Measurements from ENCODE around the gene CGRRF1. TPM values are rescaled to one million over a fixed set of nuclear protein-coding genes. Genes with fewer than 3 reads are reported as not detected.

Gene CGRRF1
- total RNA-seq, 2 experiments from 2014 or later = 9.6 to 10.0 TPM

DNA sequence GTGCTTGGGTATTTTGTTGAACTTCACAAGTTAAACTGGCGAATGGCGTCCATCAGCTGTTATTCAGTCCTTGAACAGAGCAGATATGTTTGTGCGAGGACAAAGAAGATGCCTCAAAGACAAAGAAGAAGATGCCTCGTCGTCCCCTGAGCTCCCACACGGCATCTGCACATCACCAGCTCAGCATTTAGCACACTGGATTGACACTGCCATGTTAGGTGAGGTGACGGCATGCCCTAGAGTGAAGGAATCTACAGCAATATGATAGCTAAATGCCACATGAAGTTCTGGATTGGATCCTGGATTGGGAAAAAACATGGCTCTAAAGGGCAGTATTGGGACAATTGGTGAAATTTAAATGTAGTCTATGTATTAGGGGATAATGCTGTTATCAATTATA, 72.6 kb downstream of the CGRRF1 start:
- Mint-ChIP-seq H3K27ac (no peak overlapping the region), H3K9me3 (no peaks in the 10 kb centered on the region), H3K27me3 (peaks cover 2% of the 10 kb centered on the region), H3K4me3 (no peak overlapping the region), H3K4me1 (ENCODE audit: low read depth) (no peaks in the 10 kb centered on the region), H3K36me3 (ENCODE audit: low read depth) (no peaks in the 10 kb centered on the region)
- CTCF ChIA-PET = interaction anchor here (0.9 to 1.6 kb wide), 7 partner anchors 7 to 192 kb away, joined by 3 to 5 read pairs (median 3); no protein-coding TSS in a partner anchor
- ATAC-seq = no peak
- TF ChIP-seq, protein P1, sequence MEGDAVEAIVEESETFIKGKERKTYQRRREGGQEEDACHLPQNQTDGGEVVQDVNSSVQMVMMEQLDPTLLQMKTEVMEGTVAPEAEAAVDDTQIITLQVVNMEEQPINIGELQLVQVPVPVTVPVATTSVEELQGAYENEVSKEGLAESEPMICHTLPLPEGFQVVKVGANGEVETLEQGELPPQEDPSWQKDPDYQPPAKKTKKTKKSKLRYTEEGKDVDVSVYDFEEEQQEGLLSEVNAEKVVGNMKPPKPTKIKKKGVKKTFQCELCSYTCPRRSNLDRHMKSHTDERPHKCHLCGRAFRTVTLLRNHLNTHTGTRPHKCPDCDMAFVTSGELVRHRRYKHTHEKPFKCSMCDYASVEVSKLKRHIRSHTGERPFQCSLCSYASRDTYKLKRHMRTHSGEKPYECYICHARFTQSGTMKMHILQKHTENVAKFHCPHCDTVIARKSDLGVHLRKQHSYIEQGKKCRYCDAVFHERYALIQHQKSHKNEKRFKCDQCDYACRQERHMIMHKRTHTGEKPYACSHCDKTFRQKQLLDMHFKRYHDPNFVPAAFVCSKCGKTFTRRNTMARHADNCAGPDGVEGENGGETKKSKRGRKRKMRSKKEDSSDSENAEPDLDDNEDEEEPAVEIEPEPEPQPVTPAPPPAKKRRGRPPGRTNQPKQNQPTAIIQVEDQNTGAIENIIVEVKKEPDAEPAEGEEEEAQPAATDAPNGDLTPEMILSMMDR (IDR thresholded peaks at IDR 0.05) = no peak
- no peak for DNase-seq
- POLR2A ChIA-PET = interaction anchor here (1.7 kb wide), 1 partner anchor 15 kb away, joined by 5 read pairs; the partner anchor contains the start of gene SAMD4A
- intact Hi-C loops (cut with micrococcal nuclease) = no loop called here

DNA sequence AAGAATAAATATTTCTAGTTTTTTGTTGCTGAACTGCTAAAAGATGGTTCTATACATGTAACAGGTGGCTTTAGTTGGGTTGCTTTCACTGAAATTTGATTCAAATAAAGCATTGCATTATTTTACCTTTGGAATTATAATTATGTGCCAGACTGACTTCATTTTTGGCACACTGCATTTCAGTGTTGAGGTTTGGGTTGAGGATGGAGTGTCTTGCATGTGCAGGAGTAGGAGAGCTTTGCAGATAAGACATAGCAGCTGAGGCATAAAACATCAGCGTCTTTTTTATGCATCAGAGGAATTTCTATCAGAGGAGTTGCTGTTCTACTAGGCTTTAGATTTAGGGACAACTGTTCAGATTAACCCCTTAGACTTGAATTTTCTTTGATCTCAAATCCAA, 74.4 kb downstream of the CGRRF1 start:
- ChIA-PET POLR2A (no interaction called here), CTCF (no interaction called here)
- ATAC-seq = no peak
- Mint-ChIP-seq H3K4me1 (ENCODE audit: low read depth) (no peaks in the 10 kb centered on the region), H3K27ac (no peak overlapping the region), H3K27me3 (peaks cover 2% of the 10 kb centered on the region), H3K36me3 (ENCODE audit: low read depth) (no peaks in the 10 kb centered on the region), H3K4me3 (no peak overlapping the region), H3K9me3 (no peaks in the 10 kb centered on the region)
- intact Hi-C loops (cut with micrococcal nuclease) = no loop called here
- DNase-seq = no peak
- TF ChIP-seq, protein P1 (IDR thresholded peaks at IDR 0.05) = no peak

DNA sequence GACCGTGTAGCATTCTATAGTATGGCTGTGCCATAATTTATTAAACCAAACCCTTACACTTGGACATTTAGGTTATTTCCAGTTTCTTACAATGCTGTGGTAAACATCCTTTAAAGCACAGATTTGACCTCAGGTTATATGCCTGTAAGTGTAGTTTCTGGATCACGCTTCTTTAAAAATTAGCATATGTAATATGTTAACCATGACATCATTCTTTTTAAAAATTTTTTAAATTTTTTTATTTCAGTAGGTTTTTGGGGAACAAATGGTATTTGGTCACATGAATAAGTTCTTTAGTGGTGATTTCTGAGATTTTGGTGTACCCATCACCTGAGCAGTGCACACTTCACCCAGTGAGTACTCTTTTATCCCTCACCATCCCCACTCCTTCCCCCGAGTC, 75.5 kb downstream of the CGRRF1 start:
- ChIA-PET CTCF (no interaction called here), POLR2A (no interaction called here)
- no peaks in the 10 kb centered on the region for H3K9me3 Mint-ChIP-seq
- ATAC-seq (no peak), DNase-seq (no peak)
- TF ChIP-seq, protein P1 (IDR thresholded peaks at IDR 0.05) = no peak
- peaks cover 2% of the 10 kb centered on the region for H3K27me3 Mint-ChIP-seq
- no peaks in the 10 kb centered on the region for H3K4me1 Mint-ChIP-seq (ENCODE audit: low read depth)
- no peak overlapping the region for H3K4me3 Mint-ChIP-seq
- no peaks in the 10 kb centered on the region for H3K36me3 Mint-ChIP-seq (ENCODE audit: low read depth)
- intact Hi-C loops (cut with micrococcal nuclease) = no loop called here
- H3K27ac Mint-ChIP-seq = no peak overlapping the region

Other genes with a start within 250 kb of the CGRRF1 start
- gene CDKN3, start 112.9 kb upstream of the CGRRF1 start, total RNA-seq = 10 to 100 TPM; 88.0 to 92.7 TPM
- 10 to 100 TPM; 82.0 to 82.7 TPM for gene CNIH1, start 68.5 kb upstream of the CGRRF1 start, total RNA-seq
- gene GMFB, start 20.9 kb upstream of the CGRRF1 start, total RNA-seq = 10 to 100 TPM; 29.2 to 32.1 TPM
- 1 to 10 TPM; 4.5 to 4.9 TPM for gene SAMD4A, start 57.2 kb downstream of the CGRRF1 start, total RNA-seq

Data from activated CD8-positive, alpha-beta T cell treated with anti-CD3 and anti-CD28 coated beads for 36 hours (primary cell).